ENCODE results near the gene MT2A.

The MT2A gene

DNA sequence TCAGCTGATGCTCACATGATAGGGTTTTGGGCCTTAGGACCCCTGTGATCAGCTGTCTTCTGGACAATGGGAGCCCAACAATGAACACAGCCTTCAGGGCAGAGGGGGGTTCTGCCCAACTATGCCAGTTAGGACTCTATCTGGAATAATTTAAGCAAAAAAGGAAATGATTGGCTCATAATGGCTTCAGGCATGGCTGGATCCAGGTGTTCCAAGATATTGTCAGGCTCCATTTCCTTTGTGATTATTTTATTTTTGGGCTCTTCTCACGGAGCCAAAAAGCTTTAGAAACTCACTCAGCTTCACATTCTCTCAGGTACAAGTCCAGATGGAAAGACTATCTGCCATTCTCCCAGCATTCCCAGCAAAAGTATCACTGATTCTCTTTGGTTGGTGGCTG is 2.9 kb upstream of the MT2A start:
- Histone ChIP-seq H3K27me3 (ENCODE audit: control insufficient read depth, insufficient read depth, low read length) (peaks cover 1% of the 10 kb centered on the region), H3K4me1 (ENCODE audit: control insufficient read depth, insufficient read depth, low read length) (peaks cover 16% of the 10 kb centered on the region), H3K36me3 (ENCODE audit: control insufficient read depth, insufficient read depth, low read length) (no peaks in the 10 kb centered on the region), H3K4me3 (ENCODE audit: low read length) (no peak overlapping the region), H3K9ac (ENCODE audit: low read length) (no peak overlapping the region), H3K27ac (ENCODE audit: low read depth, low read length) (no peak overlapping the region)

DNA sequence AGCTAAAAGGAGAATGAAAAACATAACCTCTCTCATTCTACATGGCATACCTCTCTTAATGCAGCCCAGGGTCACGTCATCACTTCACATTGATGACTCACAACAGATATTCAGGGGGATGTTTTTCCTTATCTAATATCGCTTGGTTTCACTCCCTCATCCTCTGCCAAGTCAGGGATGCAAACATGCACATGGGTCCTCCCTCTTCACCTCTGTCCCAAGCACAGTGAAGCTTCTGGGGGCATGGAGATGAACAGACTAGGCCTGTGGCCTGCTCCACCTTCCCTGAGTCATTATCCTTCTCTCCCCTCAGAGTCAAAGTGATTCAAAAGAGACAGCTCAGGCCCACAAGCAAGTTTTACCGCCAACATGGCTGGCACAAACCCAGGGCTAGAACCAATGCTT is 2.3 kb upstream of the MT2A start:
- Histone ChIP-seq H3K27ac (ENCODE audit: low read depth, low read length) (peak overlapping the region; percentile 88), H3K4me1 (ENCODE audit: control insufficient read depth, insufficient read depth, low read length) (peaks cover 16% of the 10 kb centered on the region), H3K36me3 (ENCODE audit: control insufficient read depth, insufficient read depth, low read length) (no peaks in the 10 kb centered on the region), H3K4me3 (ENCODE audit: low read length) (no peak overlapping the region), H3K27me3 (ENCODE audit: control insufficient read depth, insufficient read depth, low read length) (no peaks in the 10 kb centered on the region), H3K9ac (ENCODE audit: low read length) (no peak overlapping the region)

DNA sequence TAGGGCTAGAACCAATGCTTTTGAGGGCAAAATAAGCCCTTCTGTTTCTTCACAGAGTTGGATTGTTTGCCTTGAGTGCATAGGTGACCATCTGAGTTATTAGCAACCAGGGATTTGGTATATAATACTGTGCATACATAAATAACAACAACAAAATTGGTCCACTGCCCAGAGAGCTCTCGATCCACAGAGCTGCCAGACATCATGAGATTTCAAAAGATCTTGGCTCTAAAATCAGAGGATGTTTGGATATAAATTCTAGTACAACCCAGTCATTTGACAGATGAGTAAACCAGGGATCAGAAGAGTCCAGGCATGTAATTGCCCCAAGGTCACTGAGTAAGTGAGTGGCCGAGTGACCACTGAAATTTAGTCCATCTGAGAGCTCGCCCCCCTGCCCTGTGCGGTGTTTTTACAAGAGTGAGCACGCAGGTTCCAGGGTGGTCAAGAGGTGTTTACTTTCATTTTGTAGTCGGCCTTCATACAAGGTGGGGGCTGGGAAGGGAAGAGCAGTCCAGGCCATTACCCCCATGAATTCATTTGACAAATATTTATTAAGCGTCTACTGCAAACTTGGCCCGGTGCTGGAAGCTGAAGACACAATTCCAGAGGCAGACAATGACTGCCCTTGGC is 1.8 kb upstream of the MT2A start:
- Histone ChIP-seq H3K4me3 (ENCODE audit: low read length) (peak overlapping the region; percentile 16), H3K27me3 (ENCODE audit: control insufficient read depth, insufficient read depth, low read length) (no peaks in the 10 kb centered on the region), H3K4me1 (ENCODE audit: control insufficient read depth, insufficient read depth, low read length) (peaks cover 16% of the 10 kb centered on the region), H3K27ac (ENCODE audit: low read depth, low read length) (peak overlapping the region; percentile 88), H3K36me3 (ENCODE audit: control insufficient read depth, insufficient read depth, low read length) (no peaks in the 10 kb centered on the region), H3K9ac (ENCODE audit: low read length) (no peak overlapping the region)

DNA sequence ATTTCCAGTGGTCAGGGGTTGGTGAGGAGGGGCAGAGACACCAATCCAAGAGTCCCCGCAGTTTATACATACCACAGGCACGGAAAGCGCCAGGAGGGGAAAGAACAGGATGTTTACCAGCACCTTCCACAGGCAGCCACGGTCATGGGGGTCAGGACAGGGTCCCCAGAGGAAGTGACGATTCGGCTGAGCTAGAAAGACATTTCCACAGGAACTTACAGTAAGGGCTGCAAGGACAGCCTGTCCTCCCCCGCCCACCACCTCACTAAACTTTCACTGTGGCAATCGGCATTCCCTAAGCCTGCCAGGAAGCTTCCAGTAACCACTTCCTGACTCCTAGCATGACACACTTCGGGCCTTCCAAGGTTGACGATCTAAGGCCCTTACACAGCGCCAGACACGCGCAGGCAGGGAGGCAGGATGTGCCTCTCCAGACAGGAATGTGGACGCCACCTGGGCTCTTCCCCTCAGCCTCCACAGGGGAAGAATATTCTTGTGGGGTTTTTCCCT is 1.2 kb upstream of the MT2A start:
- H3K27me3 ChIP-seq (ENCODE audit: control insufficient read depth, insufficient read depth, low read length), result no peaks in the 10 kb centered on the region
- peak overlapping the region; percentile 16 for H3K4me3 ChIP-seq (ENCODE audit: low read length)
- H3K9ac ChIP-seq (ENCODE audit: low read length), result no peak overlapping the region
- H3K4me1 ChIP-seq (ENCODE audit: control insufficient read depth, insufficient read depth, low read length), result peaks cover 16% of the 10 kb centered on the region
- peak overlapping the region; percentile 88 for H3K27ac ChIP-seq (ENCODE audit: low read depth, low read length)
- H3K36me3 ChIP-seq (ENCODE audit: control insufficient read depth, insufficient read depth, low read length), result no peaks in the 10 kb centered on the region

DNA sequence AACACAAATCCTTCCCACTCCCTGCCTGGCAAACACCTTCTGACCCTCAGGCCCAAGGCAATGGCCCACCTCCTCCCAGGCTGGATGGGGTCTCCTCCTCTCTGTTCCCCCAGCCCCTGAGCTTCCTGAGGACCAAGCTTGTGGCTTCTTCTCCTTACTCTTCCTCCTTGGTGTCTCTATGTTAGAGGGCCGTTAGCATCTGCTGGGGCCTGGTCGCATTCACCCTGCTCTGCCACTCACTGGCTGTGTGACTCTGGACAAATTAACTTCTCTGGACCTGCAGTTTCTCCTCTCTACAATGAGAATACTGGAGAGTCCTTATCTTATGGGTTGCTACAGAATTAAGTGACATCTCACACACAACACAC is 725 bp upstream of the MT2A start:
- H3K4me3 ChIP-seq (ENCODE audit: low read length), result peak overlapping the region; percentile 38
- H3K4me1 ChIP-seq (ENCODE audit: control insufficient read depth, insufficient read depth, low read length), result peaks cover 16% of the 10 kb centered on the region
- H3K9ac ChIP-seq (ENCODE audit: low read length), result peak overlapping the region; percentile 1
- no peaks in the 10 kb centered on the region for H3K36me3 ChIP-seq (ENCODE audit: control insufficient read depth, insufficient read depth, low read length)
- H3K27ac ChIP-seq (ENCODE audit: low read depth, low read length), result peak overlapping the region; percentile 88
- no peaks in the 10 kb centered on the region for H3K27me3 ChIP-seq (ENCODE audit: control insufficient read depth, insufficient read depth, low read length)

DNA sequence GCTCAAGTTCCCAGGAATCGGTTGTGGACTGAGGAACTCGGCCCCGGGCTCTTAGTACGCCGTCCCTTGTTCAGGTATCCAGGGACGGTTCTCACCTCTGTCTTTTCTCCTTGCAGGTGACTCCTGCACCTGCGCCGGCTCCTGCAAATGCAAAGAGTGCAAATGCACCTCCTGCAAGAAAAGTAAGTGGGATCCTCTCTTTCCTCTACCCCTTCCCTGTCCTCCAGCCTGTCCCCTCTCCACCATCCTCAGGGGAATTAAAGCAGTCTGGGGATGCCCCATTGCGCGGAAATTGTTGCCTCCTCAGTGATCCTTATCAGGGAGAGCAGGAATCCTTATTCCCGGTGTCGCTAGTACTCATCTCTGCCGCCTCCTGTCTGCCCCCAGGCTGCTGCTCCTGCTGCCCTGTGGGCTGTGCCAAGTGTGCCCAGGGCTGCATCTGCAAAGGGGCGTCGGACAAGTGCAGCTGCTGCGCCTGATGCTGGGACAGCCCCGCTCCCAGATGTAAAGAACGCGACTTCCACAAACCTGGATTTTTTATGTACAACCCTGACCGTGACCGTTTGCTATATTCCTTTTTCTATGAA is 585 bp downstream of the MT2A start:
- Histone ChIP-seq H3K27ac (ENCODE audit: low read depth, low read length) (peak overlapping the region; percentile 75), H3K9ac (ENCODE audit: low read length) (peak overlapping the region; percentile 74), H3K36me3 (ENCODE audit: control insufficient read depth, insufficient read depth, low read length) (no peaks in the 10 kb centered on the region), H3K4me3 (ENCODE audit: low read length) (peak overlapping the region; percentile 86), H3K27me3 (ENCODE audit: control insufficient read depth, insufficient read depth, low read length) (no peaks in the 10 kb centered on the region), H3K4me1 (ENCODE audit: control insufficient read depth, insufficient read depth, low read length) (peaks cover 16% of the 10 kb centered on the region)

DNA sequence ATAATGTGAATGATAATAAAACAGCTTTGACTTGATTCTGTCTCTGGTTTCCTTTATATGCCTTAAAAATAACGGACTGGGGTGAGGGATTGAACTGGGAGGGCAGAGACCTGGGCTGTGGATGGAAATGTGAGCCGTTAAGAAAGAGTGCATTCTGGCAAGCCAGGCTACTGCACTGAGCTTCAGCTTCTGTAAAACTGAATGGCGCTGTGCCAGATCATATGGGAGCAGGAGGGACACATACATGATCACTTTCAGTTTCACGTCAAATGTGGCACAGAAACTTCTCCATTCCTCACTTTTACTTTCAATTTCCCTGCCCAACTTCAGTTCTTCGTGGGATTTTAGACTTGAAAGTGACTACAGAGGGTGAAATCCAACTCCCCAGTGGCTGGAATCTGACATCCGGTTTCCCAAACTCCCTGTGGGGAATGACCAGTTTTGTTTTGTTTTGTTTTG is 1.1 kb downstream of the MT2A start:
- Histone ChIP-seq H3K9ac (ENCODE audit: low read length) (no peak overlapping the region), H3K27me3 (ENCODE audit: control insufficient read depth, insufficient read depth, low read length) (no peaks in the 10 kb centered on the region), H3K36me3 (ENCODE audit: control insufficient read depth, insufficient read depth, low read length) (no peaks in the 10 kb centered on the region), H3K4me1 (ENCODE audit: control insufficient read depth, insufficient read depth, low read length) (peaks cover 16% of the 10 kb centered on the region), H3K27ac (ENCODE audit: low read depth, low read length) (peak overlapping the region; percentile 75), H3K4me3 (ENCODE audit: low read length) (peak overlapping the region; percentile 86)

DNA sequence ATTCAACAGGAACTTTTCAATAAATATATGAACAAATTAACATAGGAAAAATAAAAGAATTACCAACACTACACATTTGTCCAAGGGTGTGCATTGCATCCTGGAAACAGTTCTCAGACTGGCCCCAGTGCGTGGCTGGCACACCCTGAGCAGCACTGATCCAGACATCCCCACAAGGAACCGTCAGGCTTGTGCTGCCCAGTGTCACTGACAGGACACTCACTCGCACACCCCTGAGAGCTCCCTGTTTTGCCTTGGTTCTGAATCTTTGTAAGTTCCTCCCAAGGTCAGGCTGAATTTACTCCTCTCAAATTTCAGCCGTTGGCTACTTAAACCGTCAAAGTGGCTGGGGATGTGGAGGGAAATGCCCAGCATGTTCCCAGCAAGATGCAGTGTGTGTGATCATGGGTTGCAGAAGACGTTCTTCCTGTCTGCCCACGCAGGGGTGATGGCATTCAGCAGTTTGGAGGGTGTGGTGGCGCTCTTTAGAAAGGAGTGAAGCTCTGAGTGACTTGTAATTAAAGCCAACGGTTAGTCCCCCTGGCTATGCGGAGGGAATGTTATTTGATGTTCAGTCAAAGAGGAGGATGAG is 1.7 kb downstream of the MT2A start:
- peaks cover 16% of the 10 kb centered on the region for H3K4me1 ChIP-seq (ENCODE audit: control insufficient read depth, insufficient read depth, low read length)
- peak overlapping the region; percentile 5 for H3K9ac ChIP-seq (ENCODE audit: low read length)
- H3K36me3 ChIP-seq (ENCODE audit: control insufficient read depth, insufficient read depth, low read length), result no peaks in the 10 kb centered on the region
- H3K27me3 ChIP-seq (ENCODE audit: control insufficient read depth, insufficient read depth, low read length), result no peaks in the 10 kb centered on the region
- peak overlapping the region; percentile 31 for H3K4me3 ChIP-seq (ENCODE audit: low read length)
- peak overlapping the region; percentile 75 for H3K27ac ChIP-seq (ENCODE audit: low read depth, low read length)

DNA sequence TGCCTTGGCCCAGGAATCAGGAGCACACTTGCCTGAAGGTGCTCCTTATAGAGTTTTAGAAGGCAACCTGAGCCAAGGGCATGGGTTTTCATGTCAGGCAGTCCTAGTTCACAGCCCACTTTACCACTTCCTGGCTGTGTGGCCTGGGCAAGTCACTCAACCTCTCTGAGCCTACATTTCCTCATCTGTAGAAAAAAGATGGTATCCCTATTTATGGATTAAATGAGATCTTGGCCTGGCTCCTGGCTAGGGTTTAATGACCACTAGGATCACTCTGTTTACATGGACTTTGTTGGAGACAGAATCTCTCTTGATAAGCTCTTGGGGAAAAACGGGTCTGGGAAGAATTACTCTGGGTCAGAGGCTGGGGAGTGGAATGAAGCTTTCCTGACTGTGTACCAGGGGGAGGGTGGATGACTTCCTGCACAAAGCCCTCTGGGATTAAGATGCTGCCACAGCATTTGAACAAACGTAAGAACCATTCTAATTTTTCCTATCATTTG is 2.3 kb downstream of the MT2A start:
- peak overlapping the region; percentile 75 for H3K27ac ChIP-seq (ENCODE audit: low read depth, low read length)
- no peaks in the 10 kb centered on the region for H3K36me3 ChIP-seq (ENCODE audit: control insufficient read depth, insufficient read depth, low read length)
- no peaks in the 10 kb centered on the region for H3K27me3 ChIP-seq (ENCODE audit: control insufficient read depth, insufficient read depth, low read length)
- no peak overlapping the region for H3K9ac ChIP-seq (ENCODE audit: low read length)
- peak overlapping the region; percentile 31 for H3K4me3 ChIP-seq (ENCODE audit: low read length)
- peaks cover 16% of the 10 kb centered on the region for H3K4me1 ChIP-seq (ENCODE audit: control insufficient read depth, insufficient read depth, low read length)

DNA sequence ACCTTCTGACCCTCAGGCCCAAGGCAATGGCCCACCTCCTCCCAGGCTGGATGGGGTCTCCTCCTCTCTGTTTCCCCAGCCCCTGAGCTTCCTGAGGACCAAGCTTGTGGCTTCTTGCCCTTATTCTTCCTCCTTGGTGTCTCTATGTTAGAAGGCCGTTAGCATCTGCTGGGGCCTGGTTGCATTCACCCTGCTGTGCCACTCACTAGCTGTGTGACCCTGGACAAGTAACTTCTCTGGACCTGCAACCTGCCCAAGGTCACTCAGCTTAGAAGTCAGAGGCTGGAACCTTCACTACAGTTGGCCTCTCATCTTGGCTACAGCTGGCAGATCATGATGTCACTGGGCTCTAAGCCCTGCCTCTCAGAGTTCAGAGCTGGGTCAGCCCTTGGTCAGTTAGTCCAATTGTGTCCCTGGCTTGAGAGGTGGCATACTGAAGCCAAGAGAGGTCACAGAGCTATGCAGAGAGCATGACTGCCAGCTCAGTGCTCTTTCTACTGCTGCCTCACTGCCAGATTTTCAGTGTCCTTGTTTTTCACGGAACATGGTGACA is 3.0 kb downstream of the MT2A start:
- Histone ChIP-seq H3K27ac (ENCODE audit: low read depth, low read length) (peak overlapping the region; percentile 75), H3K4me1 (ENCODE audit: control insufficient read depth, insufficient read depth, low read length) (peaks cover 16% of the 10 kb centered on the region), H3K4me3 (ENCODE audit: low read length) (no peak overlapping the region), H3K9ac (ENCODE audit: low read length) (peak overlapping the region; percentile 36), H3K27me3 (ENCODE audit: control insufficient read depth, insufficient read depth, low read length) (no peaks in the 10 kb centered on the region), H3K36me3 (ENCODE audit: control insufficient read depth, insufficient read depth, low read length) (no peaks in the 10 kb centered on the region)

DNA sequence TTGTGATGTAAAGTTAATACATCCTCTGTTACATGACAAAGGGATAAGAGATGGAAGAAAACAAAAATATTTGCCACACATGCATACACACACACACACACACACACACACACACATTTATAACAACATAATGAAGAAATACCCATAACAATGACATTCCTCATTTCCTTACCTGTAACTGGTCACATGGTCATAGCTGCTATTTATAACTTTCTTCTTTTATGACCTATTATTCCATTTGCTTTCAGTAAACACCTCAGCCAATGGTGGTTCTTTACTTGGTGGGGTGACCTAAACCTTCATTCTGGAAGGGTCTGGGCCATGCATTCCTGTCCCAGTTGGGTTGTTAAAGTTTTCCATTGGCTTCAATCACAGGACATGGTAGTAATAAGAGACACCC is 5.3 kb downstream of the MT2A start:
- Histone ChIP-seq H3K4me3 (ENCODE audit: low read length) (no peak overlapping the region), H3K27ac (ENCODE audit: low read depth, low read length) (no peak overlapping the region), H3K27me3 (ENCODE audit: control insufficient read depth, insufficient read depth, low read length) (peaks cover 3% of the 10 kb centered on the region), H3K36me3 (ENCODE audit: control insufficient read depth, insufficient read depth, low read length) (no peaks in the 10 kb centered on the region), H3K9ac (ENCODE audit: low read length) (no peak overlapping the region), H3K4me1 (ENCODE audit: control insufficient read depth, insufficient read depth, low read length) (peaks cover 9% of the 10 kb centered on the region)

DNA sequence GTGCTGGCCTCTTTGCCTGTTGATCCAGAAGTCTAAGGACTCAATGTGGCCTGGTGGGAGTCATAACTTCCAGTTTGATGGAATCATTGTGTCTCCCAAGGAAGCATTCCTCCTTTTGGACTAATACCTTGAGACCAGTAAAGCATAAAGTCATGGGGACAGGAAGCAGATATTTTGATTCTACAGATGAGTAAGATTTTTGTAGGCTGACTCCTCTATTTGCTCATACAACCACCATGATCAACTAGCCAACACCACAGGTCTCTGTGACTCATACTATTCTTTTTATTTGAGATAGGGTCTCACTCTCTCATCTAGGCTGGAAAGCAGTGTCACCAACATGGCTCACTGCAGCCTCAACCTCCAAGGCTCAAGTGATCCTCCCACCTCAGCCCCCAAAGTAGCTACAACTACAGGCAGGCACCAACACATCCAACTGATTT is 6.2 kb downstream of the MT2A start:
- Histone ChIP-seq H3K4me1 (ENCODE audit: control insufficient read depth, insufficient read depth, low read length) (peaks cover 9% of the 10 kb centered on the region), H3K27ac (ENCODE audit: low read depth, low read length) (no peak overlapping the region)

More for the DNA sequence above, 6.2 kb downstream of the MT2A start:
- H3K9ac ChIP-seq (ENCODE audit: low read length), result no peak overlapping the region
- no peaks in the 10 kb centered on the region for H3K36me3 ChIP-seq (ENCODE audit: control insufficient read depth, insufficient read depth, low read length)
- peaks cover 3% of the 10 kb centered on the region for H3K27me3 ChIP-seq (ENCODE audit: control insufficient read depth, insufficient read depth, low read length)
- no peak overlapping the region for H3K4me3 ChIP-seq (ENCODE audit: low read length)
